ENCODE measurements around the gene GRB2. TPM values are rescaled to one million over a fixed set of nuclear protein-coding genes. Genes with fewer than 3 reads are reported as not detected.

GRB2 gene
- total and polyA plus RNA-seq, 4 donors = 36.6 to 106 (median 67.5) TPM

DNA sequence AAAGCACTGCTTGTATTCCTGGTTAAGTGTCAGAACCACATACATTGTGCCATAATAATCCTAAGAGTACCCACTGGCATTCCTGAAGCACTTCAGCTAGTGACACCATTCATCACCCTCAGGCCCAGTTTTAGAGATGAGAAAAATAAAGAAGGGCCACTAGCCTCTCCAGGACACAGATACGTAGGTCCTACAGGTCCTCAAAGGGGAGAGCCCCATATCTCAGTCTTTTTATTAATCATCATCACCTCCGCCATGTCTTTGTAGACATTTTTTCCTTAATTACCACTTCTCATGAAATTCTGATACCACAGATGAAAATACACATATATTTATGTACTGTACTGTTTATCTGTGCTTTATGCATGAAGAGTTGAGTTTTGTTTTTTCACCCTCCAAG lies 43.5 kb downstream of the GRB2 start:
- H3K4me3 ChIP-seq (ENCODE audit: low read length in 2 of 2) = no peak overlapping the region
- no peak overlapping the region for H3K27ac ChIP-seq (ENCODE audit: low read depth in 1 of 2, low read length in 2 of 2)
- H3K9me3 ChIP-seq (ENCODE audit: control insufficient read depth, low read length) = no peaks in the 10 kb centered on the region
- H3K4me1 ChIP-seq (ENCODE audit: control insufficient read depth in 1 of 2, insufficient read depth in 2 of 2, low read length in 2 of 2) = peaks cover 4 to 5% of the 10 kb centered on the region in 2 donors
- intact Hi-C loops (cut with DNase I) = loop anchor here in 1 of 2 donors (5.0 kb wide), 1 partner anchor 40 kb away; no protein-coding TSS in a partner anchor
- WGBS, 2 donors = 50 to 78% methylated on average over 2 of the region's 2 CpGs
- no peaks in the 10 kb centered on the region for H3K36me3 ChIP-seq (ENCODE audit: control insufficient read depth in 1 of 2, insufficient read depth in 2 of 2, low read length in 1 of 2)
- DNase-seq (no peak), ATAC-seq (ENCODE audit: low FRiP score) (no peak)
- no peaks in the 10 kb centered on the region for H3K27me3 ChIP-seq (ENCODE audit: control insufficient read depth in 1 of 2, insufficient read depth in 2 of 2, low read length in 1 of 2)

DNA sequence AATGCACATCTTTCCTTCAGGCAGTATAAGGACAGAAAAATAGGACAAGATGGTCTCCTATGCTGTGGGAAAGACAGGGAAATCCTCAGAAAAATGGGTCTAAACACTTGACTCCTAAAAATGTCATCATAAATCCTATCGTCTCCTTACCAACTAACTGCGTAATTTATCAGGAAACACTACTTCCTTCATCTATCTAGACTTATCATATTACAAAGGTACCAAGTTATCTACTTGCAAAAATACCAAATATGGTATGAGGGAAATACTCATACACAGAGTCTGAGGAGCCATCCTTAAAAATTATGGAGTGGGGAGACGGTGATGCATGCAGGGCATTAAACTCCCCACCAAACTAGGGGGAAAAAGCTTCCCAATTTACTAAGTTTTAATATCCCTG lies 44.1 kb downstream of the GRB2 start:
- H3K27me3 ChIP-seq (ENCODE audit: control insufficient read depth in 1 of 2, insufficient read depth in 2 of 2, low read length in 1 of 2) = no peaks in the 10 kb centered on the region
- H3K27ac ChIP-seq (ENCODE audit: low read depth in 1 of 2, low read length in 2 of 2) = no peak overlapping the region
- DNase-seq (no peak), ATAC-seq (ENCODE audit: low FRiP score) (no peak)
- H3K4me1 ChIP-seq (ENCODE audit: control insufficient read depth in 1 of 2, insufficient read depth in 2 of 2, low read length in 2 of 2) = peaks cover 4 to 5% of the 10 kb centered on the region in 2 donors
- no peaks in the 10 kb centered on the region for H3K36me3 ChIP-seq (ENCODE audit: control insufficient read depth in 1 of 2, insufficient read depth in 2 of 2, low read length in 1 of 2)
- 60 to 75% methylated on average over 3 of the region's 3 CpGs for WGBS, 2 donors
- intact Hi-C loops (cut with DNase I) = loop anchor here in 1 of 2 donors (5.0 kb wide), 1 partner anchor 41 kb away; no protein-coding TSS in a partner anchor
- H3K4me3 ChIP-seq (ENCODE audit: low read length in 2 of 2) = no peak overlapping the region
- no peaks in the 10 kb centered on the region for H3K9me3 ChIP-seq (ENCODE audit: control insufficient read depth, low read length)

DNA sequence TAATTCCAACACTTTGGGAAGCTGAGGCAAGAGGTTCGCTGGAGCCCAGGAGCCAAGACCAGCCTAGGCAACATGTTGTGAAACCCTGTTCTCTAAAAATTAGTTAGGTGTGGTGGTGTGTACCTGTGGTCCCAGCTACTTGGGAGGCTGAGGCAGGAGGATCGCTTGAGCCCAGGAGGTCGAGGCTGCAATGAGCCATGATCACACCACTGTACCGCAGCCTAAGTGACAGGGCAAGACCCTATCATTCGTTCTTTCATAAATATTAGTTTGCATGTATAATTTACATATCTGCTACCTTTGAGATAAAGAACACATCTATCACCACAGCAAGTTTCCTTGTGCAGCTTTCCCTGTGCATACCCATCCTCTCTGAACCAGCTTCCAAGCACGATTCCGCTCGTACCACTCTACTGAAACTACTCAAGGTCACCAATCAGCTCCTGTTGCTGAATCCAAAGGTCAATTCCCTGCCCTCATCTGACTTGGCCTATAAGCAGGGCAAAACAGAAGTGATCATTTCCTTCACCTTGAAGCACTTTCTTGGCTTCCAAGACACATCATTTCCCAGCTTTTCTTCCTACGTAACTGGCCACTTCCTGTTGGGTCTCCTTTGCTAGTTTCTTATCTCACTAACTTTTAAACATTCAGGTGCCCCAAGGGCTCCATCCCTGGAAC lies 49.1 kb downstream of the GRB2 start:
- Histone ChIP-seq H3K27me3 (ENCODE audit: control insufficient read depth in 1 of 2, insufficient read depth in 2 of 2, low read length in 1 of 2) (no peaks in the 10 kb centered on the region), H3K27ac (ENCODE audit: low read depth in 1 of 2, low read length in 2 of 2) (no peak overlapping the region), H3K9me3 (ENCODE audit: control insufficient read depth, low read length) (no peaks in the 10 kb centered on the region), H3K4me3 (ENCODE audit: low read length in 2 of 2) (no peak overlapping the region), H3K36me3 (ENCODE audit: control insufficient read depth in 1 of 2, insufficient read depth in 2 of 2, low read length in 1 of 2) (no peaks in the 10 kb centered on the region), H3K4me1 (ENCODE audit: control insufficient read depth in 1 of 2, insufficient read depth in 2 of 2, low read length in 2 of 2) (peaks cover 0 to 2% of the 10 kb centered on the region in 2 donors)
- 85 to 90% methylated on average over 9 of the region's 9 CpGs for WGBS, 2 donors
- intact Hi-C loops (cut with DNase I) = no loop called here
- DNase-seq (no peak), ATAC-seq (ENCODE audit: low FRiP score) (no peak)

DNA sequence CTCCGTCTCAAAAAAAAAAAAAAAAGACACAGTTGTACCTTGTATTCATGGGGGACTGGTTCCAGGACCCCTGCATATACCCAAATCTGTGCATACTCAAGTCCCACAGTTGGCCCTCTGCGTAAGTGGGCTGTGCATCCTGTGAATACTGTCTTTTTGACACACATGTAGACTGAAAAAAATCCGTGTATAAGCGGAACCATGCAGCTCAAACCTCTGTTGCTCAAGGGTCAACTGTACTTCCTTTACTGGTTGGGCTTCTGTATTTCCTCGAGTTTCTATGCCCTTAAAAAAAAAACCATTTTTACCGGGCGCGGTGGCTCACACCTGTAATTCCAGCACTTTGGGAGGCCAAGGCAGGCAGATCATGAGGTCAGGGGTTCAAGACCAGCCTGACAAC lies 52.3 kb downstream of the GRB2 start:
- Histone ChIP-seq H3K4me3 (ENCODE audit: low read length in 2 of 2) (no peak overlapping the region), H3K27ac (ENCODE audit: low read depth in 1 of 2, low read length in 2 of 2) (no peak overlapping the region), H3K9me3 (ENCODE audit: control insufficient read depth, low read length) (no peaks in the 10 kb centered on the region), H3K4me1 (ENCODE audit: control insufficient read depth in 1 of 2, insufficient read depth in 2 of 2, low read length in 2 of 2) (no peaks in the 10 kb centered on the region), H3K27me3 (ENCODE audit: control insufficient read depth in 1 of 2, insufficient read depth in 2 of 2, low read length in 1 of 2) (no peaks in the 10 kb centered on the region), H3K36me3 (ENCODE audit: control insufficient read depth in 1 of 2, insufficient read depth in 2 of 2, low read length in 1 of 2) (no peaks in the 10 kb centered on the region)
- ATAC-seq (ENCODE audit: low FRiP score) = no peak
- no peak for DNase-seq
- intact Hi-C loops (cut with DNase I) = no loop called here
- 90 to 96% methylated on average over 7 to 8 of the region's 8 CpGs for WGBS, 2 donors

DNA sequence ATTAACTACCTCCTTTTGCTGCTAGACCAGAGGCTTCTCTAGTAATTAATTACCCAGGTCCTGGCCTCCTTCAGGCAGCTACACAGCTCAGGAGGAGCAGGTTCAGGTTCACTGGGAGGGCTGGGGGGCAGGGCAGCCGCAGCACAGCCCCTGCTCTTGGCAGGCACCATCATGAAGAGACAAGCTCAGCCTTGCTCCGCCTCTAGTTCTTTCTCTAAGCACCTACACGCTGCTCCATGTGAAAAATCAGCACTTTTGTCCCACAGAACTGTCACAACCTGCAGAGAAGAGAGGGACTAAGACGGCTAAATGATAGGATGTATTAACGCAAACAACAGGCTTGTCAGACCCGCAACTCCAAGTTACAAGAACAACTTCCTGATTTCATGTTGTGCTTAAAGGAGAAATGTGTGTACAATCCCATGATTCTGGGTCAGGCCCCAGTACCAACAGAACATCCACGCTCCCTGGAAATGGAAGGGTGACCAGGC lies 53.4 kb downstream of the GRB2 start:
- no peak overlapping the region for H3K27ac ChIP-seq (ENCODE audit: low read depth in 1 of 2, low read length in 2 of 2)
- no peak overlapping the region for H3K4me3 ChIP-seq (ENCODE audit: low read length in 2 of 2)
- H3K9me3 ChIP-seq (ENCODE audit: control insufficient read depth, low read length) = no peaks in the 10 kb centered on the region
- H3K27me3 ChIP-seq (ENCODE audit: control insufficient read depth in 1 of 2, insufficient read depth in 2 of 2, low read length in 1 of 2) = no peaks in the 10 kb centered on the region
- WGBS, 2 donors = 55 to 56% methylated on average over 7 of the region's 7 CpGs
- intact Hi-C loops (cut with DNase I) = no loop called here
- DNase-seq (no peak), ATAC-seq (ENCODE audit: low FRiP score) (no peak)
- no peaks in the 10 kb centered on the region for H3K4me1 ChIP-seq (ENCODE audit: control insufficient read depth in 1 of 2, insufficient read depth in 2 of 2, low read length in 2 of 2)
- H3K36me3 ChIP-seq (ENCODE audit: control insufficient read depth in 1 of 2, insufficient read depth in 2 of 2, low read length in 1 of 2) = no peaks in the 10 kb centered on the region

DNA sequence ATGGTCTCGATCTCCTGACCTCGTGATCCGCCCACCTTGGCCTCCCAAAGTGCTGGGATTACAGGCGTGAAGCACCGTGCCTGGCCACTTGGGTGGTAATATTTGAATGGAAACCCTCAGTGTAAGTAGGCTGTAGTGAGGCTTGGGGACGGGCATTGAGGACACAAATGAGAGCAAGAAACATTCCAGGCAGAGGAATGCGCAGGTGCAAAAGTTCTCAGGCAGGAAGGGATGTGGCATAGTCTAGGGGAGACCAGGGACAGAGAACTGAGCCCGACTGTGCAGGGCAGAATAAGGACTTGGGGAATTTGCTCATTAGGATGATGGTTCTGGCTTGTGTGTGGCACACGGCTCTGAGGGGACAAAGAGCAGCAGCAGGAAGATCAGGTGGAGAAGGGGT lies 54.8 kb downstream of the GRB2 start:
- WGBS, 2 donors = 91 to 93% methylated on average over 9 of the region's 9 CpGs
- no peaks in the 10 kb centered on the region for H3K27me3 ChIP-seq (ENCODE audit: control insufficient read depth in 1 of 2, insufficient read depth in 2 of 2, low read length in 1 of 2)
- H3K36me3 ChIP-seq (ENCODE audit: control insufficient read depth in 1 of 2, insufficient read depth in 2 of 2, low read length in 1 of 2) = no peaks in the 10 kb centered on the region
- H3K27ac ChIP-seq (ENCODE audit: low read depth in 1 of 2, low read length in 2 of 2) = no peak overlapping the region
- no peaks in the 10 kb centered on the region for H3K9me3 ChIP-seq (ENCODE audit: control insufficient read depth, low read length)
- intact Hi-C loops (cut with DNase I) = no loop called here
- H3K4me1 ChIP-seq (ENCODE audit: control insufficient read depth in 1 of 2, insufficient read depth in 2 of 2, low read length in 2 of 2) = no peaks in the 10 kb centered on the region
- H3K4me3 ChIP-seq (ENCODE audit: low read length in 2 of 2) = no peak overlapping the region
- ATAC-seq (ENCODE audit: low FRiP score) (no peak), DNase-seq (no peak)

DNA sequence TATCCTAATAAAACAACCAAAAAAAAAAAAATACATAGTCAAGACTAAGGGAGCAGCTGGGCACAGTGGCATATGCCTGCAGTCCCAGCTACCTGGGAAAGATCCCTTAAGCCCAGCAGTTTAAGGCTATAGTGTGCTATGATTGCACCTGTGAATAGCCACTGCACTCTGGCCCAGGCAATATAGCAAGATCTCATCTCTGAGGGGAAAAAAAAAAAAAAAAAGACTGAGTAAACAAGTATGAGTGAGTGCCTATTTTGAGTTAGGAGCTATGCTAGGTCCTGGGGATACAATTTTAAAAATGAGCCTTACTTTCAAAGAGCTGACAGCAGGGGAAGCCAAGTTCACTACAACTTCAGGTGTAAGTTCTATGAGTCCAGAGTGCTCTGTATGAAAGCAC lies 55.4 kb downstream of the GRB2 start:
- intact Hi-C loops (cut with DNase I) = no loop called here
- Histone ChIP-seq H3K9me3 (ENCODE audit: control insufficient read depth, low read length) (no peaks in the 10 kb centered on the region), H3K27ac (ENCODE audit: low read depth in 1 of 2, low read length in 2 of 2) (no peak overlapping the region), H3K27me3 (ENCODE audit: control insufficient read depth in 1 of 2, insufficient read depth in 2 of 2, low read length in 1 of 2) (no peaks in the 10 kb centered on the region), H3K4me3 (ENCODE audit: low read length in 2 of 2) (no peak overlapping the region), H3K4me1 (ENCODE audit: control insufficient read depth in 1 of 2, insufficient read depth in 2 of 2, low read length in 2 of 2) (peaks cover 0 to 4% of the 10 kb centered on the region in 2 donors), H3K36me3 (ENCODE audit: control insufficient read depth in 1 of 2, insufficient read depth in 2 of 2, low read length in 1 of 2) (no peaks in the 10 kb centered on the region)
- no peak for ATAC-seq (ENCODE audit: low FRiP score)
- no peak for DNase-seq

DNA sequence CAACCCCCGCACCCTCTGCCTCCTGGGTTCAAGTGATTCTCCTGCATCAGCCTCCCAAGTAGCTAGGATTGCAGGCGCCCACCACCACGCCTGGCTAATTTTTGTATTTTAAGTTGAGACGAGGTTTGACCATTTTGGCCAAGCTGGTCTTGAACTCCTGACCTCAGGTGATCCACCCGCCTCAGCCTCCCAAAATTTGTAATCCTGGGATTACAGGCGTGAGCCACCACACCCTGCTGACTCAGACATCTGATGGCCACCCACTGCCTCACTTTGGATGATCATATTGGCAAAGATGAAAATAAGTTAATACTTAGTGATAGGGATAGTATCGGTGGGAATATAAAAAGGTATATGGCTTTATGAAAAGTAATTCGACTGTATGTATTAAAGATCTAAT lies 55.9 kb downstream of the GRB2 start:
- 95% methylated on average over 8 of the region's 8 CpGs for WGBS, 2 donors
- Histone ChIP-seq H3K4me3 (ENCODE audit: low read length in 2 of 2) (no peak overlapping the region), H3K4me1 (ENCODE audit: control insufficient read depth in 1 of 2, insufficient read depth in 2 of 2, low read length in 2 of 2) (peaks cover 0 to 4% of the 10 kb centered on the region in 2 donors), H3K27me3 (ENCODE audit: control insufficient read depth in 1 of 2, insufficient read depth in 2 of 2, low read length in 1 of 2) (no peaks in the 10 kb centered on the region), H3K36me3 (ENCODE audit: control insufficient read depth in 1 of 2, insufficient read depth in 2 of 2, low read length in 1 of 2) (no peaks in the 10 kb centered on the region), H3K9me3 (ENCODE audit: control insufficient read depth, low read length) (no peaks in the 10 kb centered on the region), H3K27ac (ENCODE audit: low read depth in 1 of 2, low read length in 2 of 2) (no peak overlapping the region)
- ATAC-seq (ENCODE audit: low FRiP score) = no peak
- intact Hi-C loops (cut with DNase I) = no loop called here
- no peak for DNase-seq

DNA sequence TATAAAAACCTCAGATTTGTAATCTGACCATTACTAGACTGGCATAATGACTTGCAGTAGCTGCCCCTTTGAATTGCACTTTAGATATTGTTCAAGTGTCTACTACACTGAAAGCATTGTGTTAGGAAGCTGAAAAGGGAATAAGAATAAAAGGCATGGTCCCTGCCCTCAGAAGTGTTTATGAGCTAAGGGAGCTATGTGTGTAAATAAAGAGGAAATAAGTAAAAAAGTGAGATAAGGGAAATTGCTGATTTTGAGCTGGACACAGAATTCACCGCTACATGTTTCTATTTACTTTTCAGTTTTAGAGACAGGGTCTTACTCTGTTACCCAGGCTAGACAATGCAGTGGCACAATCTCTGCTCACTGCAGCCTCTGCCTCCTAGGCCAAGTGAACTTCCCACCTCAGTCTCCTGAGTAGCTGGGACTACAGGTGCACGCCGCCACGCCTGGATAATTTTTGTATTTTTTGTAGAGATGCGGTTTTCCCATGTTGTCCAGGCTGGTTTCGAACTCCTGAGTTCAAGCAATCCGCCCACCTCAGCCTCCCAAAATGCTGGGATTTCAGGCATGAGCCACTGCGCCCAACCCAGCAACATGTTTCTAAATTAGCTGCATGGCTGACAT lies 57.0 kb downstream of the GRB2 start:
- intact Hi-C loops (cut with DNase I) = no loop called here

More for the DNA sequence above, 57.0 kb downstream of the GRB2 start:
- DNase-seq (no peak), ATAC-seq (ENCODE audit: low FRiP score) (no peak)
- H3K36me3 ChIP-seq (ENCODE audit: control insufficient read depth in 1 of 2, insufficient read depth in 2 of 2, low read length in 1 of 2) = no peaks in the 10 kb centered on the region
- H3K4me3 ChIP-seq (ENCODE audit: low read length in 2 of 2) = no peak overlapping the region
- no peak overlapping the region for H3K27ac ChIP-seq (ENCODE audit: low read depth in 1 of 2, low read length in 2 of 2)
- H3K4me1 ChIP-seq (ENCODE audit: control insufficient read depth in 1 of 2, insufficient read depth in 2 of 2, low read length in 2 of 2) = peaks cover 3 to 4% of the 10 kb centered on the region in 2 donors
- H3K27me3 ChIP-seq (ENCODE audit: control insufficient read depth in 1 of 2, insufficient read depth in 2 of 2, low read length in 1 of 2) = no peaks in the 10 kb centered on the region
- 95 to 96% methylated on average over 8 of the region's 8 CpGs for WGBS, 2 donors
- no peaks in the 10 kb centered on the region for H3K9me3 ChIP-seq (ENCODE audit: control insufficient read depth, low read length)
